LNCaP clone FGC (cell line): ENCODE data around the gene MAX.
A peak's percentile ranks its signal among the peaks of the same experiment; 100 is the strongest.

Experiments used
- DNase-seq: peaks from one replicate; pipeline ENCODE4 v3.0.0-alpha.2; 2011; ENCODE audit warnings: low read depth
- H3K4me3 ChIP-seq: 2 replicates; pipeline ENCODE4 v1.5.1; 2011; ENCODE audit warnings: mild to moderate bottlenecking, low read depth, low read length, control low read depth
- TF ChIP-seq, protein P1 (sequence below): IDR thresholded peaks from 2 replicates; pipeline ENCODE4 v1.5.1; 2012; ENCODE audit warnings: mild to moderate bottlenecking; ENCODE audit not compliant: control insufficient read depth, insufficient read depth; ENCODE audit errors: extremely low read depth

Gene MAX

DNA sequence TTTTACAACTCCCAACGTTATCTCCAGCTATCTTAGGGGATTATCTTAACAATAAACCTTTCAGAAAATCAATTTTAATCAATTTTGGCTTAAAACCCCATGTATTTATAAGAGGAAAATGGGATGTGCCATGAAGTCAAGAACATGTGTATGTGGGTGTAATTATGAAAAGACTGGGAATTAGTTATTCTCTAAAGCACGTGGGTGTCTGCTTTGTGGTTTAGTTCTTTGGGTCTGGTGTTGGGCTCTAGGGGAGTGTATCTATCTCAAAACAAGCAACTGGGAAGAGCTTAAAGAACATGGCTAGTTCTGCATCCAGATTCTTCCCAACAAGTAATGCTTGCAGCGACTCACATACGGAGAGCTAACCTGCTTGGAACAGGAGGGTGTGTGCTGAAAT is 40.1 kb upstream of the MAX start:
- no peak for DNase-seq
- TF ChIP-seq, protein P1, sequence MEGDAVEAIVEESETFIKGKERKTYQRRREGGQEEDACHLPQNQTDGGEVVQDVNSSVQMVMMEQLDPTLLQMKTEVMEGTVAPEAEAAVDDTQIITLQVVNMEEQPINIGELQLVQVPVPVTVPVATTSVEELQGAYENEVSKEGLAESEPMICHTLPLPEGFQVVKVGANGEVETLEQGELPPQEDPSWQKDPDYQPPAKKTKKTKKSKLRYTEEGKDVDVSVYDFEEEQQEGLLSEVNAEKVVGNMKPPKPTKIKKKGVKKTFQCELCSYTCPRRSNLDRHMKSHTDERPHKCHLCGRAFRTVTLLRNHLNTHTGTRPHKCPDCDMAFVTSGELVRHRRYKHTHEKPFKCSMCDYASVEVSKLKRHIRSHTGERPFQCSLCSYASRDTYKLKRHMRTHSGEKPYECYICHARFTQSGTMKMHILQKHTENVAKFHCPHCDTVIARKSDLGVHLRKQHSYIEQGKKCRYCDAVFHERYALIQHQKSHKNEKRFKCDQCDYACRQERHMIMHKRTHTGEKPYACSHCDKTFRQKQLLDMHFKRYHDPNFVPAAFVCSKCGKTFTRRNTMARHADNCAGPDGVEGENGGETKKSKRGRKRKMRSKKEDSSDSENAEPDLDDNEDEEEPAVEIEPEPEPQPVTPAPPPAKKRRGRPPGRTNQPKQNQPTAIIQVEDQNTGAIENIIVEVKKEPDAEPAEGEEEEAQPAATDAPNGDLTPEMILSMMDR = no peak
- H3K4me3 ChIP-seq = no peak overlapping the region

DNA sequence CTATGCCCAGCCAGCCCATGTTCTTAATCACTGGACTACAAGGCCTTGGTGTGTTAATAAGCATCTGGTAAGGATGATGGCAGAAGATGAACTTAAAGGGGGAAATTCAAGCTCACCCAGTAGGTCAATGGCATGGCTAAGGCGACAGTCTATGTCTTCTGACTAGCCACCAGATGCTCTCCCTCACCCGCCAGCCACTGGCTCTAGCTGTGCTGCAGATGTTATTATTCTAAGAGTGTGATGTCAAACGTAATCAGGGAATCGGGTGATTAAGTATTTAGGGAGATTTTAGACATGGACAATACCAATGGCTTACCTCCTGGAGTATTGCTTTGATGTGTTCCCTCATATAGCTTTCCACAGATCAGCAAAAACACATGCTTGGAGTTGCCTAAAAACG is 39.2 kb upstream of the MAX start:
- TF ChIP-seq, protein P1 = no peak
- no peak for DNase-seq
- no peak overlapping the region for H3K4me3 ChIP-seq

DNA sequence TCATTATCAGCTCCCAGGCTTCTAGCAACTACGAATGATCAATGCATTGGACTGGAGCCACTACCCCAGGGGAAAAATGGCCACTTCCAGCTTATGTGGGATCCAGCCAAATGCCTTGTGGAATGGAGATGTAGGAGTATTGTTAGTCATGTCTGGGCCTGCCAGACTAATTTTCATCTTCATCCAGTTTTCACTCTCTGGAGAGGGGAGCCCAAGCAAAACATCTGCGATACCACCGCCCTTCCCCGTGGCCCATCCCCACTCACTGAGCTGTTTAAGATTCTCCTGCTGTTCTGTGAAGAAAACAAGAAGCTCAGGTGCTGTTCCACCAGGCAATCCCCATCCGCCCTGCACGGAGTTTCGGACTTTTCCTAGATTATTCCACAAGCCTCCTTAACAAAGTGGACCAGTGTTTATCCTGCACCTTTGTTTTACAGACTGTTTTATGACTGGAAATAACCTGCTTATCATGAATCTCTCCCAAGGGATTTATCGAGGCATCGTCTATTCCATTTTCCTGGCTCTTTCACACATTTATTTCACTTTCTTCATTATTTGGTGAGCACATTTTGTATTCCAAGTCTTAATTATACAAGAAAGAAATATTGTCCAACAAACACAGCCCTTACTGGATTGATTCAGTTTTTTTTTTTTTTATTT is 35.5 kb upstream of the MAX start:
- DNase-seq = no peak
- TF ChIP-seq, protein P1 = no peak
- H3K4me3 ChIP-seq = no peak overlapping the region

DNA sequence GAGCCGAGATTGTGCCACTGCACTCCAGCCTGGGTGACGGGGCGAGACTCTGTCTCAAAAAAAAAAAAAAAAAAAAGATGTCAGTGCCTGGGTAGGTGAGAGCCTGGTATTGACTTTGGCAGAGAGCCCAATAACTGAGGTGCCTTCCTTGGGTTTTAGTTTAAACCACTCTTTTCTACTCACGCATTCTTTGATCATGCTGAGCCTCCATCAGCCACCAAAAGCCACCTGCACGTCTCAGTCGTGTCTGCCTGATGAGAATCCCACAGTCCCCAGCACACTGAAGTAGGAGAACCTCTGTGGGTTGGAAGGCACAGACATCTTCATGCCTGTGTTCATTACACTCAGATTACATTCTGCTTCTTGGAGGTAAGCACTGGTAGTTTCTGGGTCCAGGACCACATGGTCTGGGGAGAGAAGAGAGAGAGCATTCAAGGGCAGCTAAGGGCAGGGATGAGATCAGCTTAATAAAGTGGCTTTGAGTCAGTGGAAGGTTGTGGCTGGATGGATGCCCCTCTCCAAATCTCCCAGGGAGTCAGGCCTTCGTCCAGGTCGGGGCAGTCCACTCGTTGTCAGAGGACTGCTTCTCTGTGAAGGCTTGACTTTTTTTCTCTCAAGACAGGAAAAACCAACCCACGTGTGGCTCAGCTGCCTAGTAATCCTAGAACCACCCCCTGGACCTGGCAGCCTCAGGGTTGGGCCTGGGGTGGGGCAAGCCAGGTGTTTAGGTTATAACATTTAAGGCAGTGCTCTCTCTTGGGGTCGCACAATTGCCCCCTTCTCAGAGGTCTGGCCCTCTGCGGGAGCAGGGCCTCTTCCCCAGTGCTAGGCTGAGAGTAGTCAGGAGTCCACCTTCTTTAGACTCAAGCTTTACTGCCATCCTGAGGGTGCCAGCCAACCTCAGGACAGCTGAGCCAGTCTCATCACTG is 32.6 kb upstream of the MAX start:
- no peak overlapping the region for H3K4me3 ChIP-seq
- TF ChIP-seq, protein P1 = no peak
- DNase-seq = no peak

DNA sequence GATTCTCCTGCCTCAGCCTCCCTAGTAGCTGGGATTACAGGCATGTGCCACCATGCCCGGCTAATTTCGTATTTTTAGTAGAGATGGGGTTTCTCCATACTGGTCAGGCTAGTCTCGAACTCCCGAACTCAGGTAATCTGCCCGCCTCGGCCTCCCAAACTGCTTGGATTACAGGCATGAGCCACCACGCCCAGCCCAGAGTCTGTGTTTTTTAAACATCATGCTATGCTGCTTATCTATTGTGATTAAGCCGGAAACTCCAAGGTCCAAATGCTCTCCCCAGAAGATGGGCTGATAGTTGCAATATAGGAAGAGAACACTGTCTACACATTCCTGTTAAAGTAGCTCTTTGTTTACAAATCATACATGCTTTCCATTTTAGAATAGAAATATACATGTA is 30.5 kb upstream of the MAX start:
- TF ChIP-seq, protein P1 = no peak
- H3K4me3 ChIP-seq = no peak overlapping the region
- DNase-seq = no peak

DNA sequence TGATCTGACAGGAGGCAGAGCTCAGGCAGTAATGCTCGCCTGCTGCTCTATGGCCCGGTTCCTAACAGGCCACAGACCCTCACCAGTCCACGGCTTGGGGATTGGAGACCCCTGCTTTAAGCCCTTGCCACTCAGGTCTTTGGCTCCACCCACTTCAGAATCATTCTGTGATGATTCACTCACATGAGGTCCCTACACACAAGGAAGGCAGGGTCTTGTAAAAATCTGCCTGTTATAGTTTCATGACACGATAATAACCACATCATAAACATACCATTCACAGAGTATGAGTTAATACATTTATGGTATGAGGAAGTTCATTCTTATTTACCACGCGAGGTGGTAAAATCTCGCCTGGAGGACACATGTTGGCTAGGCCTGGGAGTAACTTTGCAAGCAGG is 29.0 kb upstream of the MAX start:
- peak; percentile 26 for DNase-seq
- TF ChIP-seq, protein P1 = no peak
- H3K4me3 ChIP-seq = no peak overlapping the region

DNA sequence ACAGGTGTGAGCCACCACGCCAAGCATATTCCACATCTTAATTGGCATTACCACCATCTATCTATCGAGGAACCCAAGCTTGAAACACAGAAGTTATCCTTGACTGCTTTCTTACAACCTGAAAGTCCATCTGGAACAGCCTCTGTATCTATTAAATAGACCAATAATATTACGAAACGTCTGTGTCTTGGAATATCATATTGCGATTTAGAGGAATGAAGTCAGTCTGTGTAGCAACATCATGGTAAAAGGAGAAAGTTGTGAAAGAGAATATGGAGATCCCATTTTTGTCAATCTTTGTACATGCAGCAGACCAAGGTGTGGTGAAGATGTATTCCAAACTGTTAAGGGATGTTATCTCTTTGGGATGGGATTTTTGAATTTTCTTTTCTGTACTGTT is 25.8 kb upstream of the MAX start:
- H3K4me3 ChIP-seq = no peak overlapping the region
- no peak for DNase-seq
- TF ChIP-seq, protein P1 = no peak
